Natural killer cell (primary cell): Measurements from ENCODE around the gene FYN. TPM values are rescaled to one million over a fixed set of nuclear protein-coding genes. Genes with fewer than 3 reads are reported as not detected.

Source experiments
- ATAC-seq, 3 donors: fragments of 150-1000 bp in 2 of 3; fragments of 200-7000 bp in 1 of 3; cut with Tn5 transposase; 1 replicate in 1 of 3; 2 replicates in 2 of 3; pipeline ENCODE4 v1.10.0; 2021; ENCODE audit warnings: mild to moderate bottlenecking in 2 of 3, moderate library complexity in 2 of 3
- DNase-seq, 2 donors: peaks; one replicate each; pipeline versions ENCODE4 v3.0.0 to v3.0.0-alpha.2; 2013 to 2021; ENCODE audit warnings: mixed read lengths in 1 of 2
- H3K27ac ChIP-seq: one replicate; pipeline ENCODE4 v1.5.1; 2013; ENCODE audit warnings: mild to moderate bottlenecking, low read length
- H3K27me3 ChIP-seq: one replicate; pipeline ENCODE4 v1.6.1; 2013; ENCODE audit warnings: low read length; ENCODE audit not compliant: control insufficient read depth, insufficient read depth
- H3K36me3 ChIP-seq: one replicate; pipeline ENCODE4 v1.6.1; 2013; ENCODE audit warnings: low read length; ENCODE audit not compliant: control insufficient read depth, insufficient read depth
- H3K4me1 ChIP-seq: one replicate; pipeline ENCODE4 v1.6.1; 2013; ENCODE audit warnings: low read length; ENCODE audit not compliant: control insufficient read depth, insufficient read depth
- H3K4me3 ChIP-seq: one replicate; pipeline ENCODE4 v1.5.1; 2013; ENCODE audit warnings: low read length
- H3K9me3 ChIP-seq: one replicate; pipeline ENCODE4 v1.6.1; 2013; ENCODE audit warnings: low read length; ENCODE audit not compliant: control insufficient read depth, insufficient read depth
- H3K27ac Mint-ChIP-seq, 2 donors: one replicate each; pipeline ENCODE4 v1.8.0; 2022; ENCODE audit warnings: mild to moderate bottlenecking in 2 of 2, mixed read lengths in 2 of 2, moderate library complexity in 1 of 2
- H3K27me3 Mint-ChIP-seq, 2 donors: one replicate each; pipeline ENCODE4 v1.8.0; 2022; ENCODE audit warnings: low read depth in 2 of 2, mixed read lengths in 2 of 2
- H3K36me3 Mint-ChIP-seq: one replicate; pipeline ENCODE4 v1.8.0; 2022; ENCODE audit warnings: mixed read lengths
- H3K4me1 Mint-ChIP-seq, 2 donors: one replicate each; pipeline ENCODE4 v1.8.0; 2022; ENCODE audit warnings: mixed read lengths in 2 of 2
- H3K4me3 Mint-ChIP-seq: one replicate; pipeline ENCODE4 v1.8.0; 2022; ENCODE audit warnings: mild to moderate bottlenecking, moderate library complexity, mixed read lengths
- H3K9me3 Mint-ChIP-seq, 2 donors: one replicate each; pipeline ENCODE4 v1.8.0; 2022; ENCODE audit warnings: mixed read lengths in 2 of 2
- WGBS: methylation state at CpG from one replicate; pipeline ENCODE4 v1.1.7; 2013; ENCODE audit warnings: missing lambda C conversion rate; ENCODE audit not compliant: insufficient coverage; 5-methylcytosine and 5-hydroxymethylcytosine counted together
- intact Hi-C: fragments of 100-400 bp; cut with micrococcal nuclease; formaldehyde crosslinking; loops from one replicate; pipeline ENCODE4 v1.14.2; 2022
- total RNA-seq, 4 donors: library from RNA; stranded (reverse); fragments of 120-200 nt in 1 of 4; gene quantifications; one replicate each; pipeline versions ENCODE4 v1.2.3 to v1.2.4, GENCODE V29; 2013 to 2022
- TF ChIP-seq, protein P1 (sequence below): fragments of 200-600 bp; IDR thresholded peaks from one replicate; pipeline ENCODE4 v1.8.0; 2022; ENCODE audit warnings: antibody characterized with exemption

Gene FYN
- total RNA-seq, 3 donors from 2014 or later (not counting 1 experiment from before 2014, with no cell fraction given) = 616 to 757 (median 713) TPM

DNA sequence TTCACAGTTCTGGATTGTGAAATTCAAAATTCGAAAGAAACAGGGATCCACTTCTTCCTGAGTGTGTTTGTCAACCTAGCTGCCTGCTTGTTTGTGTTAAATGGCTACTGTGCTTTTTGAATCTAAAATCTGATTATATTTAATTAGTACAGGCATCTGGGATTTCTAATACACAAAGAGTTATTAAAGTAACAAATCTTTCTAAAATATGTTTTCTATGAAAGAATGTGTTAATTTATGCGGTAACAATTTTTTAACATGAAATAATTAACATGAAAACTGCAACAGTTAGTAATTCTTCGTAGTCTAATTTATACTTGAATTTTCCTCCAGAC lies 186.4 kb downstream of the FYN start:
- peak overlapping the region; percentile 73 for H3K27ac Mint-ChIP-seq

DNA sequence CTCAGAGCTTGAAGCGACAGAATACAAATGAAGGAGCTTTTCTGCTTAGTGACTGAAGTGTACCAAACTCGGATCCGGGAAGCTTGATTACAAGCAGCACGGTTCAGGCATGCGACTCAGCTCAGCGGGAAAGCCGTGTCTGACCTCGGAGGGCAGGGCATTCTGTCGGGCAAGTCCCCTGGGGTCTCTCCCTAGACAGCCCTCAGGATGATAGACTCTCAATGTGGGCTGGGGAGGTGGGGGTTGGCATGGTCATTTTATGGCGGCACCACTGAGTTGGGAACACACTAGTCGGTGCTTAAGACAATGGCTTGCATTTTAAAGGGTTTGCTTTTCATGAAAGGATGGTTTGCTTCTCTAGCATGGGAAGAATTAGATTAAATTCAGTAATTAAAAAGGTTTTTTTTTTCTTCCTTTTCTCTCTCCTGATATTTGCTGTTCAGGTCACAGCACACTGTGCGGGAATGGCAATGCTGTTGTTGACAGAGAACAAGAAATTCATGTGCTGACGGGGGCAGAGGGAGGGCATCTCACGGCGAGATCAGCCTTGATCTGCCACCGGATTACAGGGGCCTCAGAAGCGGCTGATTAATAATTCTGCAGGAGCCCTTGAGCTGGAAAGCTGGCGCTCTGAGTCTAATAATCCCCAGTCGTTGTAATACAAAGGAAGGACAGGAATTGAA lies 186.9 kb downstream of the FYN start:
- TF ChIP-seq, protein P1, sequence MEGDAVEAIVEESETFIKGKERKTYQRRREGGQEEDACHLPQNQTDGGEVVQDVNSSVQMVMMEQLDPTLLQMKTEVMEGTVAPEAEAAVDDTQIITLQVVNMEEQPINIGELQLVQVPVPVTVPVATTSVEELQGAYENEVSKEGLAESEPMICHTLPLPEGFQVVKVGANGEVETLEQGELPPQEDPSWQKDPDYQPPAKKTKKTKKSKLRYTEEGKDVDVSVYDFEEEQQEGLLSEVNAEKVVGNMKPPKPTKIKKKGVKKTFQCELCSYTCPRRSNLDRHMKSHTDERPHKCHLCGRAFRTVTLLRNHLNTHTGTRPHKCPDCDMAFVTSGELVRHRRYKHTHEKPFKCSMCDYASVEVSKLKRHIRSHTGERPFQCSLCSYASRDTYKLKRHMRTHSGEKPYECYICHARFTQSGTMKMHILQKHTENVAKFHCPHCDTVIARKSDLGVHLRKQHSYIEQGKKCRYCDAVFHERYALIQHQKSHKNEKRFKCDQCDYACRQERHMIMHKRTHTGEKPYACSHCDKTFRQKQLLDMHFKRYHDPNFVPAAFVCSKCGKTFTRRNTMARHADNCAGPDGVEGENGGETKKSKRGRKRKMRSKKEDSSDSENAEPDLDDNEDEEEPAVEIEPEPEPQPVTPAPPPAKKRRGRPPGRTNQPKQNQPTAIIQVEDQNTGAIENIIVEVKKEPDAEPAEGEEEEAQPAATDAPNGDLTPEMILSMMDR = no peak
- H3K4me1 Mint-ChIP-seq = peaks cover 66 to 69% of the 10 kb centered on the region in 2 donors
- peaks cover 37% of the 10 kb centered on the region for H3K4me1 ChIP-seq
- H3K36me3 ChIP-seq = peaks cover 91% of the 10 kb centered on the region
- peak overlapping the region; percentile 73 to 82 for H3K27ac Mint-ChIP-seq
- H3K4me3 ChIP-seq = no peak overlapping the region
- DNase-seq (no peak), ATAC-seq (no peak)
- no peaks in the 10 kb centered on the region for H3K27me3 Mint-ChIP-seq
- H3K9me3 Mint-ChIP-seq = no peaks in the 10 kb centered on the region
- WGBS = 90% methylated on average over 19 of the region's 19 CpGs
- H3K4me3 Mint-ChIP-seq = no peak overlapping the region
- peaks cover 44% of the 10 kb centered on the region for H3K36me3 Mint-ChIP-seq
- H3K27ac ChIP-seq = no peak overlapping the region
- H3K27me3 ChIP-seq = no peaks in the 10 kb centered on the region
- intact Hi-C loops = no loop called here
- H3K9me3 ChIP-seq = no peaks in the 10 kb centered on the region

More for the DNA sequence above, 186.4 kb downstream of the FYN start:
- TF ChIP-seq, protein P1 = no peak
- Mint-ChIP-seq H3K36me3 (peaks cover 39% of the 10 kb centered on the region), H3K4me1 (peaks cover 61 to 66% of the 10 kb centered on the region in 2 donors), H3K27me3 (no peaks in the 10 kb centered on the region), H3K9me3 (no peaks in the 10 kb centered on the region), H3K4me3 (no peak overlapping the region)
- Histone ChIP-seq H3K4me1 (peaks cover 34% of the 10 kb centered on the region), H3K9me3 (no peaks in the 10 kb centered on the region), H3K4me3 (no peak overlapping the region), H3K27ac (no peak overlapping the region), H3K27me3 (no peaks in the 10 kb centered on the region), H3K36me3 (peaks cover 91% of the 10 kb centered on the region)
- ATAC-seq (no peak), DNase-seq (no peak)
- intact Hi-C loops = no loop called here
- WGBS = 97% methylated on average over 2 of the region's 3 CpGs

DNA sequence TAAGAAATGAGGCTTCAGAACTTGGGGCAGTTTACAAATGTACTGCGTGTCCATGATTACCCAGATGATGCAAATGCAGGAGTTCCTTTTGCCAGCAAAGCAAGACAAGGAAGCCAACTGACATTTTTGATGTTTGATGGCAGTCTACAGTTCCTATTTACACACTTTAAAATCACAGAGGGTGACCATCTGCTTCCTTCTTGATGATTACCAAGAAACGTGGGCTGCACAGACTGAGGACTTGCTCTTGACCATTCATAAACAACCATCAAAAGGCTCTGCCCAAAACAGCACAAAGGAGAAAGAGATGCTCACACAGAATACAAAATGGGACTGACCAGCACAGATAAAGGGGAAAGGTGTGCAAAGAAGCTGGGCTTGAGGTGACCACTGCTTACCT lies 187.7 kb downstream of the FYN start:
- H3K4me3 ChIP-seq = no peak overlapping the region
- peak overlapping the region; percentile 73 to 82 for H3K27ac Mint-ChIP-seq

More for the DNA sequence above, 187.7 kb downstream of the FYN start:
- intact Hi-C loops = no loop called here
- H3K27me3 ChIP-seq = no peaks in the 10 kb centered on the region
- H3K4me1 ChIP-seq = peaks cover 37% of the 10 kb centered on the region
- H3K9me3 ChIP-seq = no peaks in the 10 kb centered on the region
- peaks cover 68 to 71% of the 10 kb centered on the region in 2 donors for H3K4me1 Mint-ChIP-seq
- no peaks in the 10 kb centered on the region for H3K9me3 Mint-ChIP-seq
- DNase-seq = no peak
- H3K36me3 ChIP-seq = peaks cover 85% of the 10 kb centered on the region
- TF ChIP-seq, protein P1 = no peak
- WGBS = 54% methylated on average over 2 of the region's 2 CpGs
- H3K36me3 Mint-ChIP-seq = peaks cover 41% of the 10 kb centered on the region
- ATAC-seq = no peak
- H3K4me3 Mint-ChIP-seq = no peak overlapping the region
- peak overlapping the region; percentile 12 for H3K27ac ChIP-seq
- no peaks in the 10 kb centered on the region for H3K27me3 Mint-ChIP-seq
